CD4-positive, alpha-beta T cell treated with Interleukin-4 for 4 hours (primary cell): ENCODE results near the gene IKBKG.
"Not testable (repeated sequence)": the region's sequence is repeated elsewhere in the genome, so short reads cannot be mapped to it uniquely, and the experiment has no call there.

Source experiments
- DNase-seq: peaks from one replicate; pipeline ENCODE4 v3.0.0-alpha.2; 2020

Gene IKBKG

DNA sequence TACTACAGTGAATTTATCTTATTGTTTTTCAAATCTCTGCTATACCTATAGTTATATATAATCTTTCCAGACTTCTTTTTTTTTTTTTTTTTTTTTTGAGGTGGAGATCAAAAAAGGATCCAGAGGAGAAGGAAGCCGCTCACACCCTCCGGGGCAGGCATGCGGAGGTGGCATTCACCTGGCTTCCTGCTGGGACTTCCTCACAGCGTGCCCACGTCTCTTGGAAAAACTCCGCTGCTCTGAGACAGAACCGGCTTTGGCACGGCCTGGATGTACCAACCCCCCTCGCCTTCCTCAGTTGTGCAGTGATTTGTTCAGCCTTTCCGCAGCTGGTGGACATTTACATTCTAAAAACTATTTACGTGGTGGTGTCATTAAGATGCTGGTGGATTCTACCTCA is 60.6 kb downstream of the IKBKG start:
- not testable (repeated sequence) for DNase-seq

DNA sequence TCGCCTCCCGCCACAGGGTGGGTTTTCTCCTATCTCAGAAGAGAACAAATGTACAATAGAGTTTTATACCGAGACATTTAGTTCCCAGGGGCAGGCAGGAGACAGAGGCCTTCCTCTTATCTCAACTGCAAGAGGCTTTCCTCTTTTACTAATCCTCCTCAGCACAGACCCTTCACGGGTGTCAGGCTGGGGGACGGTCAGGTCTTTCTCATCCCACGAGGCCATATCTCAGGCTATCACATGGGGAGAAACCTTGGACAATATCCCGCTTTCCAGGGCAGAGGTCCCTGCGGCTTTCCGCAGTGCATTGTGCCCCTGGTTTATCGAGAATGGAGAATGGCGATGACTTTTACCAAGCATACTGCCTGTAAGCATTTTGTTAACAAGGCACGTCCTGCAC is 61.4 kb downstream of the IKBKG start:
- DNase-seq, result not testable (repeated sequence)

DNA sequence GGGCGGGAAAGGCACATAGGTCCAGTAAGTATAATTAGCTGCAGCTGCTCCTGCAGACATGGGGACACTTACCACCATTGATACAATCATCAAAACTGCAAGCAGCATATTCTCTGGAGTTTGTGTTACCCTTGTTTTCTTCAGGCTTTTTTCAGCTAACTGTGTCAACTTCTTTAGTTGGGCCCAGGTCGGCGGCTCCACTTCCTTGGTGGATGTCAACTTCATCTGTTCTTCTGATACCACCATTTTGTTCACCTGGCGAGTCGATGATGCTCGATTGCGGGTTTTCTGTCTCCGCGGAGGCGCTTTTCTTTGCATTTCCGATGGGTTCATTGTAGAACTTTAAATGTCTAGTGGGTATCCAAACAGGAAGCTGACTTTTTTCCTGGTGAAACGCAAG is 63.7 kb downstream of the IKBKG start:
- not testable (repeated sequence) for DNase-seq

- DNase-seq, result not testable (repeated sequence)
Observed at GRCh38 chrX:154613586-154613985, 66.2 kb downstream of the IKBKG start.
